HEK293 (cell line): Measurements from ENCODE around the gene CDK2.

Experiments
- CTCF ChIP-seq: fragments of 450-650 bp; formaldehyde crosslinking; IDR thresholded peaks from 2 replicates; pipeline ENCODE4 v1.5.1; 2016; ENCODE audit warnings: missing biosample characterization, missing genetic modification characterization
- REST ChIP-seq: fragments of 450-650 bp; formaldehyde crosslinking; IDR thresholded peaks from 2 replicates; pipeline ENCODE4 v1.5.1; 2016; ENCODE audit warnings: missing biosample characterization, missing genetic modification characterization
- SCRT1 ChIP-seq: fragments of 450-650 bp; formaldehyde crosslinking; IDR thresholded peaks from 2 replicates; pipeline ENCODE4 v1.5.1; 2016; ENCODE audit warnings: missing biosample characterization, missing genetic modification characterization, borderline replicate concordance
- ZNF580 ChIP-seq: fragments of 450-650 bp; formaldehyde crosslinking; IDR thresholded peaks from 2 replicates; pipeline ENCODE4 v1.5.1; 2016; ENCODE audit warnings: missing biosample characterization, missing genetic modification characterization
- TF ChIP-seq, protein P1 (sequence below): fragments of 450-650 bp; formaldehyde crosslinking; IDR thresholded peaks from 2 replicates; pipeline ENCODE4 v1.5.1; 2016; ENCODE audit warnings: missing biosample characterization, missing genetic modification characterization

GRCh38 chr12:55995366-55995765 lies 28.7 kb downstream of the CDK2 start:
- TF ChIP-seq CTCF (tag by site-specific recombination) (no peak), SCRT1 (tag by site-specific recombination) (no peak), ZNF580 (tag by site-specific recombination) (no peak), REST (tag by site-specific recombination) (no peak)
- TF ChIP-seq, protein P1, sequence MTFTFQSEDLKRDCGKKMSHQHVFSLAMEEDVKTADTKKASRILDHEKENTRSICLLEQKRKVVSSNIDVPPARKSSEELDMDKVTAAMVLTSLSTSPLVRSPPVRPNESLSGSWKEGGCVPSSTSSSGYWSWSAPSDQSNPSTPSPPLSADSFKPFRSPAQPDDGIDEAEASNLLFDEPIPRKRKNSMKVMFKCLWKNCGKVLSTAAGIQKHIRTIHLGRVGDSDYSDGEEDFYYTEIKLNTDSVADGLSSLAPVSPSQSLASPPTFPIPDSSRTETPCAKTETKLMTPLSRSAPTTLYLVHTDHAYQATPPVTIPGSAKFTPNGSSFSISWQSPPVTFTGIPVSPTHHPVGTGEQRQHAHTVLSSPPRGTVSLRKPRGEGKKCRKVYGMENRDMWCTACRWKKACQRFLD, result no peak
